Mesothelial cell of epicardium (in vitro differentiated cells): ENCODE measurements around the gene CCL3. TPM values are rescaled to one million over a fixed set of nuclear protein-coding genes. Genes with fewer than 3 reads are reported as not detected.

Experiments
- DNase-seq, 2 experiments: peaks; one replicate each; pipeline ENCODE4 v3.0.0; 2021; ENCODE audit warnings: low spot score in 2 of 2; ENCODE audit not compliant: unreplicated experiment in 2 of 2
- H3K27ac Mint-ChIP-seq: 2 replicates; pipeline ENCODE4 v1.8.0; 2021; ENCODE audit warnings: mixed read lengths
- H3K27me3 Mint-ChIP-seq: 2 replicates; pipeline ENCODE4 v1.8.0; 2021; ENCODE audit warnings: low read depth, mixed read lengths
- H3K36me3 Mint-ChIP-seq: 2 replicates; pipeline ENCODE4 v1.8.0; 2021; ENCODE audit warnings: mixed read lengths
- H3K4me1 Mint-ChIP-seq: 2 replicates; pipeline ENCODE4 v1.8.0; 2021; ENCODE audit warnings: mixed read lengths
- H3K4me3 Mint-ChIP-seq: 2 replicates; pipeline ENCODE4 v1.8.0; 2021; ENCODE audit warnings: mild to moderate bottlenecking, moderate library complexity, mixed read lengths
- H3K9me3 Mint-ChIP-seq: 2 replicates; pipeline ENCODE4 v1.8.0; 2021; ENCODE audit warnings: mixed read lengths
- CTCF ChIP-seq: fragments of 200-600 bp; sonication (generic); IDR thresholded peaks from one replicate; pipeline ENCODE4 v1.5.0; 2021; ENCODE audit warnings: antibody characterized with exemption; ENCODE audit not compliant: unreplicated experiment
- total RNA-seq: library from RNA; stranded (reverse); gene quantifications from 3 replicates; pipeline ENCODE4 v1.2.1, GENCODE V29; 2021

The CCL3 gene
- total RNA-seq, result not detected in 3 replicates

DNA sequence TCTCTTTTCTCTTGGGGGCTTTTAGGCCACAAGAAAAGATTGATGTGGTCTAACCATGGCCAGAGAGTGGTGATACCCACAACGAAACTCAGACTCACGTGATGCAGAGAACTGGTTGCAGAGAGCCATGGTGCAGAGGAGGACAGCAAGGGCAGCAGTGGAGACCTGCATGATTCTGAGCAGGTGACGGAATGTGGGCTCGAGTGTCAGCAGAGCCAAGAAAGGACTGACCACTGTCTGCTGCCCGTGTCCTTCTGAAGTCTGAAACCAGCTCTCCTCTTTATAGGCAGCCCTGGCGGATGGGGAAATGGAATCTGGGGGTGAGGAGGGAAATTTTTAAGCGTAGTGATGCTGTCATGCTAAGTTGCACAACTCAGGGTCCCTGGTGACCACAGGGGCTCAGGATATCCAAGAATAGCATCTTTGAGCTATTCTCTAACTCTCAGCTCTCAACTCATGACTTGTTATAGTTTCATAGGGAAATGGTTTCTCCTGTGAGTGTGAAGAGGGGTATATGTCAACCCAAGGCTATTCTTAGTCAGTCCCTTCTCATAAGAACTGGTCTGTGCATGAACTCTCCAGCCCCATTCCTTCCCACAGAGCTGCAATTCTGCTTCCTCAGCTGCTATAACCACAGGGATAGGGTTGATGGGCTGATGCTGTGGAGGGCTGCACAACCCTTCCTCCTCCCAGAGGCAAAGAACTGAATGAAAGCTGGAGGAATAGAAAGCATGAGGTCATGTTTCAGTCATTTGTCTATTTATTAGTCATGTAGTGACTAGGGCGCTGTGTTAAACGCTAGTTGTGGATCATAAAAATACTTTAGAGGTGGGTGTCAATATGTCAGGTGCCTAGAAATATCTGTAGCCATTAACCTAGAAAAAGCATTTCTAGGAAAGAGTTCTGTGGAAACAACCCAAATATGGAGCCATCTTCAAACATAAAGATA, at the start of gene CCL3:
Gene CCL3 (minus strand): TSS at position 256 of the 949 bp plus-strand sequence. CDS start 85 bp downstream, at position 171.
- H3K27ac Mint-ChIP-seq, result no peak within 1 kb of the TSS
- H3K9me3 Mint-ChIP-seq, result no peaks in the 10 kb centered on the region
- DNase-seq, result no peak
- H3K4me1 Mint-ChIP-seq, result no peaks in the 10 kb centered on the region
- no peak for TF ChIP-seq CTCF
- H3K4me3 Mint-ChIP-seq, result no peak within 1 kb of the TSS
- H3K36me3 Mint-ChIP-seq, result no peaks in the 10 kb centered on the region
- H3K27me3 Mint-ChIP-seq, result peaks cover 53% of the 10 kb centered on the region

- H3K9me3 Mint-ChIP-seq, result peaks cover 5% of the 10 kb centered on the region
- DNase-seq, result no peak
- no peak overlapping the region for H3K4me3 Mint-ChIP-seq
- H3K27me3 Mint-ChIP-seq, result peaks cover 42% of the 10 kb centered on the region
- TF ChIP-seq CTCF, result no peak
- no peak overlapping the region for H3K27ac Mint-ChIP-seq
- no peaks in the 10 kb centered on the region for H3K36me3 Mint-ChIP-seq
- H3K4me1 Mint-ChIP-seq, result peaks cover 2% of the 10 kb centered on the region
Observed at GRCh38 chr17:36136439-36136838, 46.5 kb upstream of the CCL3 start.

GRCh38 chr17:36136036-36136435, 46.1 kb upstream of the CCL3 start:
- H3K27ac Mint-ChIP-seq, result no peak overlapping the region
- DNase-seq, result no peak
- H3K4me3 Mint-ChIP-seq, result no peak overlapping the region
- no peaks in the 10 kb centered on the region for H3K36me3 Mint-ChIP-seq
- peaks cover 2% of the 10 kb centered on the region for H3K4me1 Mint-ChIP-seq
- TF ChIP-seq CTCF, result no peak
- H3K27me3 Mint-ChIP-seq, result peaks cover 38% of the 10 kb centered on the region
- H3K9me3 Mint-ChIP-seq, result peaks cover 5% of the 10 kb centered on the region

GRCh38 chr17:36135465-36135864, 45.5 kb upstream of the CCL3 start:
- Mint-ChIP-seq H3K27me3 (peaks cover 33% of the 10 kb centered on the region), H3K27ac (no peak overlapping the region), H3K4me3 (no peak overlapping the region), H3K36me3 (no peaks in the 10 kb centered on the region), H3K9me3 (peaks cover 5% of the 10 kb centered on the region), H3K4me1 (peaks cover 2% of the 10 kb centered on the region)
- TF ChIP-seq CTCF, result no peak
- no peak for DNase-seq

GRCh38 chr17:36133602-36134236, 43.8 kb upstream of the CCL3 start:
- Mint-ChIP-seq H3K27ac (no peak overlapping the region), H3K4me3 (no peak overlapping the region), H3K9me3 (peaks cover 5% of the 10 kb centered on the region), H3K4me1 (peaks cover 2% of the 10 kb centered on the region), H3K36me3 (no peaks in the 10 kb centered on the region), H3K27me3 (peaks cover 45% of the 10 kb centered on the region)
- DNase-seq, result no peak
- TF ChIP-seq CTCF, result no peak
